Occipital lobe (tissue), 2 donors: Measurements from ENCODE around the gene DSCAML1. TPM values are rescaled to one million over a fixed set of nuclear protein-coding genes. Genes with fewer than 3 reads are reported as not detected.

Experiments
- DNase-seq: peaks from one replicate; lab custom pipeline; 2025; lab: John Stamatoyannopoulos, UW
- total RNA-seq: library from RNA; depleted of rRNA; stranded (reverse); fragments of >200 nt; gene quantifications from one replicate; pipeline ENCODE4 v1.2.3, GENCODE V29; 2014

DSCAML1 gene
- total RNA-seq, 1 donor from 2014 or later: 7.6 TPM

GRCh38 chr11:117618982-117619355 is 178.0 kb downstream of the DSCAML1 start:
- no peak for DNase-seq

- no peak for DNase-seq
These were observed 178.6 kb downstream of the DSCAML1 start for GRCh38 chr11:117618302-117618981.

- no peak for DNase-seq
These were observed 180.0 kb downstream of the DSCAML1 start for GRCh38 chr11:117616979-117617378.

GRCh38 chr11:117614728-117615127 is 182.3 kb downstream of the DSCAML1 start:
- DNase-seq: no peak

DNA sequence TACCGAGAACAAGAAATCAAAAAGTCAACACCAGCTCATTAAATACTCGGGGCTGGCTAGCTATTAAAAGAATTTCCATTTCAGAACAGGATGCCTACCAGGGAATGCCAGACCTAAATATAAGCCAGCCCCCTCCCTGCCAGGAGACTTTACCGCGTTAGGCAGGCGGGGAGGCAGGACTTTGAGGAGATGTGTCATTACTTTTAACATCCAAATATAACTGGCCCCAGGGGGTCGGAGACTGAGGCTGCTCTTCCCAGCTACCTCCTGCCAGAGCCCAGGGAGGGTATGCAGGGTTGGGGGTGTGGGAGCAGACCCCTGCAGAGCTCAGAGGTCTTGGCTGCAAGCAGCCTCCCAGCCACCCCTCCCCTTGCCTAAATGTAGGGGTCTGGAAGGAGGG is 183.5 kb downstream of the DSCAML1 start:
- DNase-seq: no peak

GRCh38 chr11:117612177-117612576 is 184.8 kb downstream of the DSCAML1 start:
- no peak for DNase-seq

DNA sequence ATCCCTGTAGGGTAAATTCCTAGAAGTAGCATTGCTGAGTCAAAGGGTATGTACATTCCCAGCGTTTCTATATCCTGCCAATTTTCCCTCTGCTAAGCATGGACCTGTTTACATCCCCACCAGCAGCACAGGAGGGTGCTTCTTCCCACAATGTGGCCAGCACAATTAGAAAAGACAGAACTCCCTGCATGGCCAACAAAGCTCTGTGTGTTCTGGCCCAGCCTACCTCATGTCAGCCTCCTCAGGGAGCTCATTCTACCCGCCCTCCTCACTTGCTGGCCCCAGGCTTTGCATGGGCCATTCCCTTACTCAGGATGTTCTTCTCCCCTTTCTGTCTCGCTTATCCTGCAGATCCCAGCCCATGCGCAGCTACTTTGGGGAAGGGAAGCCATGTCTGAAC is 186.1 kb downstream of the DSCAML1 start:
- no peak for DNase-seq

DNA sequence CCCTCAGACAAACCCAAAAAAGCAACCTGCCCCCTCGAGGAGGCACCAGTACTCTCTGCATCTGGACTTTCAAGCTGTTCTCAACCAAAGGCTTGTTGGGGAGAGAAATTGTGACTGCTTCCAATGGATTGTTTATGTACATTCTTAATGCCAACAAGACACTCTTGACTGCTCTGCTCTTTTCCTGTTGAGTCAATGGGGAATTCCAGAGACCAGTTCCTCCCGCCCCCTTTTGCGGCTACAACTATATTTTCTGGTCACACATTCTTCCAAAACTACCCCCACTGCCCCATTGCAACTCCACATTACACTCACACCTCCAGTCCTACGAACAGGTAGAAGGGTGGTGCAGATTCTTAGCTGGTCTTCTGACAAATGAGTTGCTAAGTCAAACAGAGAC is 187.0 kb downstream of the DSCAML1 start:
- DNase-seq: no peak

DNA sequence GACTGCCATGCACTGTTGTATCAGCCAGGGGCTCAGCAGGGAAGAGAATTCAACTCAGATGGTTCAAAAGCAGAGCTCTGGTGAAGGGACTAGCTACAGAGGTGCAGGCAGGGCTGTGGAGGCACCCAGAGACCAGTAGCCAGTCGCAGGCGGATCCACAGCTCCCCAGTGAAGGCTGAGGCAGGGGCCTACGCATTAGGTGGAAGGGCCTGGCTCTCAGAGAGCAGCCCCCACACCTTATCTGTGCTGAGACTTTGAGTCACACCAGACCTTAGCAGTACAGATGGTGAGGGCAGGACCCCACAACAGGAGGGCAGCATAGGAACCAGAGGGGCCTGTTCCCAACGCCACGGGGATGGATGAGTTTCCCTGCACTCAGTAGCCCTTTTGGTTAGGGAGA is 189.6 kb downstream of the DSCAML1 start:
- DNase-seq: no peak

DNA sequence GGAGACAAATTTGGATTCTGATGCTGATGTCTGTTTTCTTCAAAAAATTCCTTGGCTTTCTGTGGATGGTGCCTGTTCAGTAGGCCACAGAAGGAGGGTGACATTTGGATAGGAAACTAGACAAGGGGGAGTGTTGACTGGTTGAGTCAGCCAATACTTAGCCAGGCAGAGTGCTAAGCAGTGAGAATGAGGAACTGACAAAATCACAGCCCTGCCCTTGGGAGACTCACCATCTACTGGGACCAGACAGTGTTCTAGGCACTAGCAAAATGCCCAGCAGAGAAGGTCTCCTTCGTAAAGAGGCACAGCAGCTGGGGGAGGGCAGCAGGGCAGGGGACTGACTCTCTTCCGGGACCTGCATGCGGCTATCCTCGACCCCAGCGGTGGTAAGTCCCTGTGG is 190.2 kb downstream of the DSCAML1 start:
- no peak for DNase-seq

DNA sequence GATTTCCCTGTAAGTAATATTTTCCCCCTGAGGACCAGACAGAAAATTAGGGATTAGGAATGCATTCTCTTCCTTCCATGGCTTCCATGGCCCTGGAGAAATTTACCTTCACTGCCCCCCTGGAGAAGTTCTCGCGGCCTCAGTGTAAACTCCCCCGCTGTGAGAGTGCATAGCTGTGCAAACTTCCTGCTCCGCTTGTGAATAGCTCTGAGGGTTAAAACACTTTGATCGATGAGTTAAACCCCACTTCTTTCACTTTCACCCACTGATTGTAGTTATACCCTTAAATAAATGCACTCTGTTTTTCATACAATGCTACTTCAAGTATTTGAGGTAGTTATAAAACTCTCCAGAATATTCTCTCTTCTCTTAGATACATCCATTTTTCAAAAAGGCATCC is 190.8 kb downstream of the DSCAML1 start:
- DNase-seq: no peak

DNA sequence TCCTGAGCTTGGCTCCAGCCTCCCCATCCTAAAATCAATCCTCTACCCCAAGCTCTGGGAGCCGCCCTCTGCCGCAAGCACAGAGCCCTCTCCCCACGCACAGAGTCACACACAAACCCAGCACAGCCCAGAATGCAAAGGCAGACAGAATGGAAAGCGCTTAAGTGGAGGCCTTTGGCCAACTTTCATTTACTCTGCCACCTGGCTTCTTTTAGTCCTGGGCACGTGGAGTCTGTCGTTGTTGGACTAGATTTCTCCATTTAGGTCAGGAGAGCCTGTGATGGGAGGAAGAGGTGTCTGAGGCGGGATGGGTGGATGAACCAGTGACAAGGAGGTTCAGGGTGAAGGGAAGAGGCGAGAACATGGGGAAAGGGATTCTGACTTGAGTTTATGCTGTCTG is 191.7 kb downstream of the DSCAML1 start:
- no peak for DNase-seq

GRCh38 chr11:117604336-117604995 is 192.6 kb downstream of the DSCAML1 start:
- DNase-seq: no peak

DNA sequence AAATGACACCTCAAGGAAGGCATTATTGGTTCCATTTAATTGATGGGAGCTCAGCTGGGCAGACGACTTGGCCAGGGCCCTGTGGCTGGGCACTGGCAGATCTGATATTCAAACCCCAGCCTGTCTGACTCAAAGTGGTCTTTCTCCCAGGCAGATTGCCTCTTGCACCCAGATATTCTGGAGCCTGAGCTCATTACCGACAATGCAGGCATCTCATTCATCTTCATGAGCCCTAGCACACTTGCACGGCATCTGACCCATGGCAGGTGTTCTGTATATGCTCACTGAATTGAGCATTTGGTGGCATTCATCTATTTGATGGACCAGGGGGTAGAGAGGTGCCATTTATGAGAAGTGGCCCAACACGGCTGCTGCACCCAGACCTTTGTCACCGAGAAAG is 193.1 kb downstream of the DSCAML1 start:
- no peak for DNase-seq

GRCh38 chr11:117601006-117601708 is 195.9 kb downstream of the DSCAML1 start:
- DNase-seq: no peak

DNA sequence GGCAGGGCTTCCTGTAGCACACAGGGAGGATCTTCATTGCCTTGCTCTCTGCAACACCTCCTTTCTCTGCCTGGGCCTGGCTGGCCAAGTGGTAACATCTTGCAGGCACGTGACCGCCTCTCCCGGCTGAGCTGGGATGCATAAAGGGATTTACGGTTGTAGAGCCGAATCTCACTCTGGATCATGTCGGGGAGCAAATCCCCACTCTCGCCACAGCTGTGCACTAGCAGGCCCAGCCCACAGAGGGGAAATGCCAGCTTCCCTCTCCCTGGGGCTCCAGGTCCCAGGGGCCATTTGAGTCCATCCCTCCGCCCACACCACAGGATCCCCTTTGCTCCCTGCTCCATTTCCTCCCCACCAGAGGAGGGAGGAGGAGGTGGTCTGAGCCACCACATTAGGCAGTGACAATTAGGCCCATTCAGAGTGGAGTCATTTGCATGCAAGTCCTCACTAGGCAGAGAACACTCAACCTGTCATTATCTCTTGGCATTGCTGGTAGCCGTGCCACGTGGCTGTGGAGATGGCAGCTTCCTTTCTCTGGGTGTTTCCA is 196.7 kb downstream of the DSCAML1 start:
- peak; percentile 81 for DNase-seq

DNA sequence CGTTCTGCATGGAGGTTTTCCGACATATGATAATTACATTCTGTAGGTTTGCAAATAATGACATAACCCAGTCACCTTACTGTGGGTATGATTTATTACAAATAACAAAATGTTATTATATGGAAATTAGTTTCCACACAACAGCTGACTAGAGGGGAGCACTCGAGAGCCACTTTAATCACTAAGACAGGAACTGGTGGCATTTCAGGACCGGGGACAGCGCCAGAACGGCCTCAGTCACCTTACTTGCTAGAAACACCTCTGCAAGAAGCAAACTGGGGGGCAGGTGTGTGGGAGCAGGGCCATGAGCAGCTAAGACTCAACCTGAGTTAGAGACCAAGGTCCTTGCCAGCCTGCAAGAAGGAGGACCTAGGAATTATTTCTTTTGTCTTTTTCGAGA is 199.9 kb downstream of the DSCAML1 start:
- no peak for DNase-seq

- no peak for DNase-seq
These were observed 201.6 kb downstream of the DSCAML1 start for GRCh38 chr11:117595440-117595839.

DNA sequence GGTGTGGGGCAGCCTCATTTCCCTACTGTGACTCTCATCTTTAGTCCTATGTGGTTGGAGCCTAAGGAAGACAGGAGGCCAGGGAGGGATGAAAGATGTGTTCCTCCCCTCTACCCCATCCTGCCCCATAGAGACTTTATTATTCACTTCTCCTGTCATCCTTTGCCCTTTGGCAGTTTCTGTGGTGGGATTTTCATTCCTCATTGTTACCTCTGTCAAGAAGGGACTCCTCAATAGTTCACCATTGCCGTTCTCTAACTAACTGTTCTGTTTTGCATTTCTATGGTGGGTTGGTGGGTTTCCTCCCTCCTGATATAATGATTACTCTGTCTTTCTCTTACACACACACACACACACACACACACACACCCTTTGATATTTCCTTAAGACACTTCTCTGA is 202.3 kb downstream of the DSCAML1 start:
- DNase-seq: no peak

DNA sequence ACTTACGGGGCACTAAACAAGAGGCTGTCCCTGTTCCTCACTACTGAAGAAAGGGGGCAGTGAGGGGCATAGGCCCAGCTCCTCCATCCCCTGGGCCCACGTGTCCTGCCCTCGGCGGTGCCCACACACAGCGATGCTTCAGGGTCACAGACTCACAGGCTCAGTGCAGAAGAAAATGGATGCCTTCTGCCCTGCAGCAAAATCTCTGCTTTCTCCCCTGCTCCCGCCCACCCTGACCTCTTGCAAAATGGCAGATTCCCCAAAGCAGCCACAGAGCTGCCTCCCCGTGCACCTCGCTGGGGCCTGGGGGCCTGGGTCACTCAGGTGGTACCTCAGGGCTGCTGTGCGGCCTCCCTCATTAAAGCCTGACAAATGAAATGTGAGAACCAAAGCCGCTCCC is 204.0 kb downstream of the DSCAML1 start:
- no peak for DNase-seq

DNA sequence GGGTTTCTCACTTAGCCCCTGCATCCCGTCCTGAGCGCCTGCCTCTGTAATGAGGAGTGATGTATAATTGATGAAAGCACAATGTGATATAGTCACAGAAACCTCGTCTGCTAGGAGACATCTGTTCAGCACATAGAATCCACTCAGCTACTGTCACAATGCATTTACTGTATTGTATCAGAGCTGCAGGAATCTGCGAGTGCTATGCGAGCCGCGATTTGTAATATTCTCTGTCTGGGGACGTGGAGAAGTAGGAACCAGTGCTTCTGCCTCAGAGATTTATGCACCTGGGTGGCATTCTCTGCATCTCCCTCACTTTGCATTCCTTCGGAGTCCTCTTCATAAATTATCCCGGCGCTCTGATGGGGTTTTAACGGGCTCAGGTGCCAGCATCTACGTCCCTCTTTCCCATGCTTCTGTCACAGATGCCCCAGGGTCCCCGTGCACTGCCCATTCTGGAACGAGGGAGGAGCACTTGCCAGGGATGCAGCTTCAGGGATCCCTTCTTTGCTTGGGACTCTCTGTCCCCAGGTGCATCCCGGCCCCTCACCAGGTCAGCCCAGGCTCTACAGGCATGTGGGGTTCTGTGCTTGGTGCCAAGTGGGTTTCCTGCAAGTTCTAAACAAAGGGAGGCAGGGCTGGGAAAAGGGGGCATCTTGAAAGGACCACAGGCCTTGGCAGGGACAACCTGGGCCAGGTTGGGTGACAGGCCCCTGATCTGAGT is 205.5 kb downstream of the DSCAML1 start:
- no peak for DNase-seq

DNA sequence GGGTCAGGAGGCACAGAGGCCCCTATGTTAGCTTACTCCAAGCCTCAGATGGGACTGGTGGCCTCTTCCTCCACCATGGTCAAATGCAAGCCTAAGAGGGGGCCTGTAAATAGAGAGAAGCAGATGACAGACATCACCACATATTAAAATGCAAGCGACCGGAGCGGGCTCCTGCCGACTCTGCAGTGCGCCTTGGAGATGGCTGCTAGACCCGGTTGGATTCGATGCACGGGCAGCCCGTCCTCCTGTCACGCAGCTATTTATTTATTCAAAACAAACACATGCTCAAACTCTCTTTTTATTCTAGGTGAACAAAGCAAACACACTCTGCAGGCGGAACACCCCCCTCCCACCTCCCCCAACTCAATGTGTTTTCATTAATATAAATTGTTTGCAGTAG is 208.0 kb downstream of the DSCAML1 start:
- no peak for DNase-seq
